CD4-positive, alpha-beta T cell treated with Interleukin-4 for 1 hour (primary cell): Measurements from ENCODE around the gene ATN1.
"Not testable (repeated sequence)": the region's sequence is repeated elsewhere in the genome, so short reads cannot be mapped to it uniquely, and the experiment has no call there.

Source experiments
- DNase-seq, 2 donors: peaks; one replicate each; pipeline ENCODE4 v3.0.0-alpha.2; 2020 to 2022

ATN1 gene, protein sequence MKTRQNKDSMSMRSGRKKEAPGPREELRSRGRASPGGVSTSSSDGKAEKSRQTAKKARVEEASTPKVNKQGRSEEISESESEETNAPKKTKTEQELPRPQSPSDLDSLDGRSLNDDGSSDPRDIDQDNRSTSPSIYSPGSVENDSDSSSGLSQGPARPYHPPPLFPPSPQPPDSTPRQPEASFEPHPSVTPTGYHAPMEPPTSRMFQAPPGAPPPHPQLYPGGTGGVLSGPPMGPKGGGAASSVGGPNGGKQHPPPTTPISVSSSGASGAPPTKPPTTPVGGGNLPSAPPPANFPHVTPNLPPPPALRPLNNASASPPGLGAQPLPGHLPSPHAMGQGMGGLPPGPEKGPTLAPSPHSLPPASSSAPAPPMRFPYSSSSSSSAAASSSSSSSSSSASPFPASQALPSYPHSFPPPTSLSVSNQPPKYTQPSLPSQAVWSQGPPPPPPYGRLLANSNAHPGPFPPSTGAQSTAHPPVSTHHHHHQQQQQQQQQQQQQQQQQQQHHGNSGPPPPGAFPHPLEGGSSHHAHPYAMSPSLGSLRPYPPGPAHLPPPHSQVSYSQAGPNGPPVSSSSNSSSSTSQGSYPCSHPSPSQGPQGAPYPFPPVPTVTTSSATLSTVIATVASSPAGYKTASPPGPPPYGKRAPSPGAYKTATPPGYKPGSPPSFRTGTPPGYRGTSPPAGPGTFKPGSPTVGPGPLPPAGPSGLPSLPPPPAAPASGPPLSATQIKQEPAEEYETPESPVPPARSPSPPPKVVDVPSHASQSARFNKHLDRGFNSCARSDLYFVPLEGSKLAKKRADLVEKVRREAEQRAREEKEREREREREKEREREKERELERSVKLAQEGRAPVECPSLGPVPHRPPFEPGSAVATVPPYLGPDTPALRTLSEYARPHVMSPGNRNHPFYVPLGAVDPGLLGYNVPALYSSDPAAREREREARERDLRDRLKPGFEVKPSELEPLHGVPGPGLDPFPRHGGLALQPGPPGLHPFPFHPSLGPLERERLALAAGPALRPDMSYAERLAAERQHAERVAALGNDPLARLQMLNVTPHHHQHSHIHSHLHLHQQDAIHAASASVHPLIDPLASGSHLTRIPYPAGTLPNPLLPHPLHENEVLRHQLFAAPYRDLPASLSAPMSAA (N-terminal part only)

DNA sequence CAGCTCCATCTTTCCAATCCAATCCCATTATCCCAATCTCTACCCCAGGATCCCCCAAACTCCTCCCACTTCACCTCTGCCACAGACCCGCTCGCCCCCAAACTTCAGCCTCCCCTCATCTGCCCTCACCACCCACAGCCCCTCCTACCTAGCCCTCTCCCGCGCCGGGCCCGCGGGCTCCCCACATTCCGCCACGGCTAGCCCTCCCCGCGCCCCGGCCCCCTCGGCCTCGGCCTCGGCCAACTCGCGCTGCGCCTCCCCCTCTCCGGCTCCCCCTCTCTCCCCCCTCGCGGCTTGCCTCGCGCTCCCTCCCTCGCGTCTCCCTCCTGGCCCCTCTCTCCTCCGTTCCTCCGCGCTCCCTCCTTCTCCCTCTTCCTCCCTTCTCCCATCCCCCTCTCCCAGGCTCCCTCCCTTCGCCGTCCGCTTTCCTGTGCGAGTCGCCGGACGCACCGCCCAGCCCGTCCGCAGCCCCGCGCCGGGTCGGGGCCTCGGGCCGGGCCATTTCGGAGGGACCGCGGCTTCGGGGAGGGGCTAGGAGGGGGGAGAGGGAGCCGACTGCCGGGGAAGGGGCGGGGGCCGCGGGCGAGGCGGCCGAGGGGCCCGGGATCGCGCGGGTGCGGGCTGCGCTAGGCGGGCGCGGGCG lies at the start of gene ATN1:
TSS of gene ATN1 (plus strand) at position 581 of the 643 bp plus-strand sequence. CDS start 6,043 bp downstream, outside the sequence.
- DNase-seq = peak; percentile 27 to 53

GRCh38 chr12:6879824-6880223 lies 47.9 kb upstream of the ATN1 start:
- not testable (repeated sequence) for DNase-seq

DNA sequence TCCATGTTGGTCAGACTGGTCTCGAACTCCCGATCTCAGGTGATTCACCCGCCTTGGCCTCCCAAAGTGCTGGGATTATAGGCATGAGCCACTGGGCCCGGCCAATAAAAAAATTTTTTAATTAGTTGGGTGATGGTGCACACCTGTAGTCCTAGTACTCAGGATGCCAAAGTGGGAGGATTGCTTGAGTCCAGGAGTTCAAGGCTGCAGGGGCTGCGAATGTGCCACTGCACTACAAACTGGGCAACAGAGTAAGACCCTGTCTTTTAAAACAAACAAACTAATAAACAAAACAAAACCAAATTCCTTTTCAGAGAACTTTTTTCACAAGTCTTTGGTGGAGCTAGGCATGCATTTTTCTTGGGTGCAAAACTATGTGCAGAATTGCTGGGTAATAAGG lies 44.5 kb upstream of the ATN1 start:
- no peak for DNase-seq

- no peak for DNase-seq
Observed at GRCh38 chr12:6883683-6884082, 44.1 kb upstream of the ATN1 start.

DNA sequence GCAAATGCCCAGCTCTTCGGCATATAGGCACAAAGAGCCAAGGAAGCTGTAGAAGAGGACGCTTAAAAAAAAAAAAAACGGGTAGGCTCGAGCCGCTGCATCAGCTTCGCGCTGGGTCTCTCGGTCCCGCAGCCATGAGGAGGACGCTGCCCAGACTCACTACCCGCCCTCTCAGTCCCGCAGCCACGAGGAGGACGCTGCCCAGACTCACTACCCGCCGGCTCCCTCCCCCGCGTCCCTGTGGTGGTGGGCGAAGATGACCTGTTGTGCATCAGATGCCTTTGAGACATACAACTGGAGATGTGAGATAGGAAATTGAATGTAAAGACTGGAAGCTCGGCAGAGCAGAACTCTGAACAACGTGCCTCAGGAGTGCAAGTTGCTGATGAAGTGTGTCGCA lies 43.2 kb upstream of the ATN1 start:
- no peak for DNase-seq

- DNase-seq = not testable (repeated sequence)
Observed at GRCh38 chr12:6886206-6886999, 41.4 kb upstream of the ATN1 start.

GRCh38 chr12:6887460-6887859 lies 40.3 kb upstream of the ATN1 start:
- no peak for DNase-seq

- no peak for DNase-seq
Observed at GRCh38 chr12:6888360-6888759, 39.4 kb upstream of the ATN1 start.

GRCh38 chr12:6888794-6889193 lies 39.0 kb upstream of the ATN1 start:
- not testable (repeated sequence) for DNase-seq

DNA sequence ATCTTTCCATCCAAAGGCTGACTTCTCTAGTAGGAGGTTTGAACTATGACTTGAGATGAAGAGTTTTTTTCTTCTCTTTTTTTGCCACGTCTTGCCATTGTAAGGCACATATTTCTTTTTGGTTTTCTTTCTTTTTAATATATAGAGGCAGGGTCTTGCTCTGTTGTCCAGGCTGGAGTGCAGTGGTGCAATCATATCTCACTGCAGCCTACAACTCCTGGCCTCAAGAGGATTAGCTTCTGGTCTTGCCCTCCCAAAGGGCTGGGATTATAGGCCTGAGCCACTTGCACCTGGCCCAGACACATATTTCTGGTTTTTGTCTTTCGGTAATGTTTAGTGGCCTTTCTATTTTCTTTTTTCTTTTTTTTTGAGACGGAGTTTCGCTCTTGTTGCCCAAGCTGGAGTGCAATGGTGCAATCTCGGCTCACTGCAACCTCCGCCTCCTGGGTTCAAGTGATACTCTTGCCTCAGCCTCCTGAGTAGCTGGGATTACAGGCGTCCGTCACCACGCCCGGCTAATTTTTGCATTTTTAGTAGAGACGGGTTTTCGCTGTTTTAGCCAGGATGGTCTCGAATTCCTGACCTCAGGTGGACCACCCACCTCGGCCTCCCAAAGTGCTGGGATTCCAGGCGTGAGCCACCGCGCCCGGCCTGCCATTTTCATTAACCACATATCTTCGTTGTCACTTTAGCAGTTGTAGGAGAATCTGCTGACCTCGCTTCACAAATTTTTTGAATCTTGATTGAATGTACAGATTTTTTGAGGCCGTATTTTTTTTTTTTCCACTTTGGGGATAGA lies 37.8 kb upstream of the ATN1 start:
- not testable (repeated sequence) for DNase-seq

DNA sequence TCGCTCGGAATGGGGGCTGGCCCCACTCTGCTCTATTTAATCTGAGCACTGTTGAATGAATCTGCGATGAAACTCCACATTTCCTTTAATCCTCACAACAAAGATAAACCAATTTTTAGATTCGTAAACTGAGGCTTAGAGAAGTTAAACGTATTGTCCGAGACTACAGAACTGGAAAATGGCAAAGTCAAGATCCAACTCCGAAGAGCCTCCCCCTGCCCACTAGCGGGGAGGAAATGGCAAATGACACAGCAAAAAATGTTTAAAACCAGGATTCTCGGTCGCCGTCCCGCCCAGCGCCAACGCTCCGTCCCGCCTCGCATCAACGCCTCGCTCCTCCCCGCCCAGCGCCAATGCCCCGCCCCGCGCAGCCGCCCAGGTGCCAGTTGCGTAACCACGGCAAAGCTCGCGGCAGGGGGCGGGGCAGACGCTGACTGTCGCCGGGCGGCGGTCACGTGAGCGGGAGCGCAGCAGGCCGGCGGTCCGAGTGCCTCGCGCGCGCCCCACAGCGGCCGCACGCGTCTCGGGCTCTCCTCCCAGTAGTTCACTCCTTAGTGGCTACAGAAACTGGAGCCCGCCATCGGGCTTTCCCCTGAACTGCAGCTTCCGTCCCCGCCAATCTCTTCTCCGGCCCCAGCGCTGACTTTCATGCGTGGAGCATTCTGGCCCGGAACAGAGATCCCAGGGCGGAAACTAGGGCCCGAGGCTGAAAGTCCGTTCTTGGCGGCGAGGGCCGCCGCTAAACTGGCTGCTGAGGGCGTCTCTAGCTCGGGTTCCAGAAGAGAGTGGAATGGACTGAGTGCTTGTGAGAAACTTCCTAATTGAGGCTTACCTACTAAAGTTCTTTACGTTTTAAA lies 36.7 kb upstream of the ATN1 start:
- DNase-seq = peak; percentile 98

GRCh38 chr12:6891646-6892001 lies 36.1 kb upstream of the ATN1 start:
- no peak for DNase-seq

DNA sequence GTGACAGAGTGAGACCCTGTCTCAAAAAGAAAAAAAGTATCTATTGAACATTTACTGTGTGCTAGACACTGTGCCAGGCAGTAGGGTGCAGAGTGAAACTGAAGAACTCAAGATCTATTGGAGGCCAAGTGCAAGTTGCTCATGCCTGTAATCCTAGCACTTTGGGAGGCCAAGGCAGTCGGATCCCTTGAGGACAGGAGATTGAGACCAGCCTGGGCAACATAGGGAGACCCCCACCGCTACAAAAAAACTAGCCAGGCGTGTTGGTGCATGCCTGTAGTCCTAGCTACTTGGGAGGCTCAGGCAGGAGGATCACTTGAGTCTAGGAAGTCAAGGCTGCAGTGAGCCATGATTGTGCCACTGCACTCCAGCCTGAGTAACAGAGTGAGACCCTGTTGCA lies 35.1 kb upstream of the ATN1 start:
- not testable (repeated sequence) for DNase-seq

GRCh38 chr12:6894321-6894720 lies 33.4 kb upstream of the ATN1 start:
- no peak for DNase-seq

DNA sequence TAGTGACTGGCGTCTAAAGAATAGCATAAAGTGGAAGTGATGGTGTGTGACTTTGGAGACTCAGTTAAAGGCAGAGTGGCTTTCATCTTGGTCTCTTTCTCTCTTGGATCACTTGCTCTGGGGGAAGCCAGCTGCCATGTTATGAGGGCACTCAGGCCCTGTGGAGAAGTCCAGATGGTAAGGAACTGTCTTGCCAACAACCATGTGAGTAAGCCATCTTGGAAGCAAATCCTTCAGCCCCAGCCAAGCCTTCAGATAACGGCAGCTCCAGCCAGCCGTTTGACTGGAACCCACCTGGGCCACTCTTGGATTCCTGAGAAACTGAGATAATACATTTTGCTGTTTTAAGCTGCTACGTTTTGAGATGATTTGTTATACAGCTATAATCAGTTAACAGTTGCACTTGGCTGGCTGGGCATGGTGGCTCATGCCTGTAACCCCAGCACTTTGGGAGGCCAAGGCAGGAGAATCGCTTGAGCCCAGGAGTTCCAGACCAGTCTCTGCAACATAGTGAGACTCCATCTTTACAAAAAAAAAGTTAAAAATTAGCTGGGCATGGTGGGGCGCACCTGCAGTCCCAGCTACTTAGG lies 30.8 kb upstream of the ATN1 start:
- no peak for DNase-seq

DNA sequence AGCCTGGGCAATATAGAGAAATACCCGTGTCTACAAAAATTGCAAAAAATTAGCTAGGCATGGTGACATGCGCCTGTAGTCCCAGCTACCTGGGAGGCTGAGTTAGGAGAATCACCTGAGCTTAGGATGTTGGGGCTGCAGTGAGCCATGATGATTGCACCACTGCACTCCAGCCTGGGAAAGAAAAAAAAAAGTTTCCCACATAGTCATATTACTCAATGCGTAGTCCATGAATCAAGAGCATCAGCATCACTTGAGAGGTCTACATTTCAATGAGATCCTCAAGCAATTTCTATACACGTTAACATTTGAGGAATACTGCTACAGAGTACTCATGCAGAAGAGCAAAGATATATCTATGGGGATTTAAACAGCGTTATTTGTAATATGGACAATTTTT lies 28.3 kb upstream of the ATN1 start:
- no peak for DNase-seq

- DNase-seq = peak; percentile 33 to 71
Observed at GRCh38 chr12:6899837-6900519, 27.8 kb upstream of the ATN1 start.

DNA sequence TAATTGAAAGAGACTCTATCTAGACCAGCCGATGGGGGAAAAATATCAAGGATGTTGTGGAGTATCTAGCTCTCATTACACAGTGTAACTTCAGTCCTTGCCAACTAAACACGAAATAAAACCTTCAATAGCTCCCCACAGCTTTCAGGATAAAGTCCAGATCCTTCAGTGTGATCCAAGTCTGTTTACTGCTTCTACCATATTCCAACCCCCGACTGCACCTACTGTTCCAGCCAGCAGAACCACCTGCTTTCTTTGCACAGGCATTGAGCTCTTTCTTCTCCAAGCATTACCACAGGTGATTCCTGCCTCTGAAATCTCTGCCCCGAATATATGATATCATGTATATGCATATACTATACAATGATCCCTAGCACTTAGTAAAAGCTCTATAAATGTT lies 25.3 kb upstream of the ATN1 start:
- DNase-seq = no peak

GRCh38 chr12:6903722-6904121 lies 24.0 kb upstream of the ATN1 start:
- DNase-seq = no peak
